KMS-11 (cell line): ENCODE measurements around the gene ATP1A2.

Experiments used
- H2AFZ ChIP-seq: fragments of 200-600 bp; sonication (generic); 2 replicates; pipeline ENCODE4 v1.6.1; 2016; ENCODE audit warnings: antibody characterized with exemption, mixed run types, low read depth
- H3K27ac ChIP-seq: fragments of 200-600 bp; sonication (generic); 2 replicates; pipeline ENCODE4 v1.6.1; 2016; ENCODE audit warnings: mild to moderate bottlenecking, mixed run types
- H3K27me3 ChIP-seq: fragments of 200-600 bp; sonication (generic); 2 replicates; pipeline ENCODE4 v1.6.1; 2017; ENCODE audit warnings: mild to moderate bottlenecking, low read depth, mixed run types, moderate library complexity; ENCODE audit not compliant: insufficient read depth
- H3K36me3 ChIP-seq: fragments of 200-600 bp; sonication (generic); 2 replicates; pipeline ENCODE4 v1.6.1; 2017; ENCODE audit warnings: mild to moderate bottlenecking, mixed run types; ENCODE audit not compliant: insufficient read depth
- H3K4me1 ChIP-seq: fragments of 200-600 bp; sonication (generic); 2 replicates; pipeline ENCODE4 v1.6.1; 2016; ENCODE audit warnings: mild to moderate bottlenecking, low read depth, mixed run types; ENCODE audit not compliant: poor library complexity, severe bottlenecking
- H3K4me2 ChIP-seq: fragments of 200-600 bp; sonication (generic); 2 replicates; pipeline ENCODE4 v1.7.0; 2016; ENCODE audit warnings: mild to moderate bottlenecking, mixed run types
- H3K4me3 ChIP-seq: fragments of 200-600 bp; sonication (generic); IDR thresholded peaks from 2 replicates; pipeline ENCODE4 v1.6.1; 2017; ENCODE audit warnings: low read depth, low read length, mixed read lengths; ENCODE audit not compliant: insufficient read depth
- H3K79me2 ChIP-seq: fragments of 200-600 bp; sonication (generic); 2 replicates; pipeline ENCODE4 v1.6.1; 2016; ENCODE audit warnings: low read depth, mixed run types; ENCODE audit not compliant: insufficient read depth
- H3K9ac ChIP-seq: fragments of 200-600 bp; sonication (generic); 2 replicates; pipeline ENCODE4 v1.6.1; 2016; ENCODE audit warnings: mild to moderate bottlenecking, mixed run types
- H4K20me1 ChIP-seq: fragments of 200-600 bp; sonication (generic); 2 replicates; pipeline ENCODE4 v1.6.1; 2016; ENCODE audit warnings: mild to moderate bottlenecking, mixed run types; ENCODE audit not compliant: insufficient read depth
- CTCF ChIP-seq: fragments of 200-600 bp; sonication (generic); conservative IDR thresholded peaks from 2 replicates; pipeline ENCODE4 v1.6.1; 2017; ENCODE audit warnings: low read depth, mild to moderate bottlenecking, antibody characterized with exemption, low read length, moderate library complexity, mixed read lengths

Gene ATP1A2

GRCh38 chr1:160157174-160157573 is 41.6 kb downstream of the ATP1A2 start:
- no peak for TF ChIP-seq CTCF
- Histone ChIP-seq H3K79me2 (no peaks in the 10 kb centered on the region), H3K27ac (no peak overlapping the region), H3K4me3 (no peak overlapping the region), H4K20me1 (no peaks in the 10 kb centered on the region), H2AFZ (no peak overlapping the region), H3K27me3 (no peaks in the 10 kb centered on the region), H3K36me3 (no peaks in the 10 kb centered on the region), H3K4me1 (no peaks in the 10 kb centered on the region), H3K4me2 (no peak overlapping the region), H3K9ac (no peak overlapping the region)

DNA sequence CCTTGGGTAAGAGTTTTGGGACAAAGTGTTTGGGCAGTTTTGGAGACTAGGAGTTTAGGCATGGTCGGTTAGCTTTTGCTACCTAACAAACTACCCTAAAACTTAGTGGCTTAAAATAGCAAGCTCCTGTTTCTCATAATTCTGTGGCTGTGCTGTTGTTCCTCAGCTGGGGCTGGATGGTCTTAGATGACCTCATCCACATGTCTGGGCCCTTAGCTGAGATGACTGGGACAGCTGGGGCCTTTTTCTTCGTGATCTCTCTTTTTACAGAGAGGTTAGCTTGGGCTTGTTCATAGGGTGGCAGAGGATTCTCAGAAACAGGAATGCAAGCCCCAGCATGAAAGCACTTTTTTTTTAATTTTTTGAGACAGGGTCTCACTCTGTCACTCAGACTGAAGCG is 42.5 kb downstream of the ATP1A2 start:
- H3K27me3 ChIP-seq = no peaks in the 10 kb centered on the region
- H3K9ac ChIP-seq = no peak overlapping the region
- H3K4me2 ChIP-seq = no peak overlapping the region
- H3K79me2 ChIP-seq = no peaks in the 10 kb centered on the region
- TF ChIP-seq CTCF = no peak
- no peaks in the 10 kb centered on the region for H3K36me3 ChIP-seq
- H3K4me3 ChIP-seq = no peak overlapping the region
- H3K4me1 ChIP-seq = no peaks in the 10 kb centered on the region
- no peaks in the 10 kb centered on the region for H4K20me1 ChIP-seq
- no peak overlapping the region for H3K27ac ChIP-seq
- no peak overlapping the region for H2AFZ ChIP-seq

DNA sequence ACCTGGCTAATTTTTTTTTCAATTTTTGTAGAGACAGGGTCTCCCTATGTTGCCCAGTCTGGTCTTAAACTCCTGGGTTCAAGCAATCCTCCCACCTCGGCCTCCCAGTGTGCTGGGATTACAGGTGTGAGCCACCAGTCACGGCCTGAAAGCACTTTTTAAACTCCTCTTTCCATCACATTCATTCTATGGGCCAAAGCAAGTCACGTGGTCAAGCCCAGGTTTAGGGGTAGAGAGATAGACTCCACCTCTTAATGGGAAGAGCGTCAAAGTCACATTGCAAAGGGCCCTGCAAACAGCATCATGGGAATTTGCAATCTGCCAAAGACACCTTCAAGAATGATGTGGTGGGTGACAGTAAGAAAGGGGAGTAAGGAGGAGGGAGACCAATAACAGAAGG is 43.0 kb downstream of the ATP1A2 start:
- Histone ChIP-seq H3K36me3 (no peaks in the 10 kb centered on the region), H2AFZ (no peak overlapping the region), H3K79me2 (no peaks in the 10 kb centered on the region), H3K9ac (no peak overlapping the region), H4K20me1 (no peaks in the 10 kb centered on the region), H3K4me1 (no peaks in the 10 kb centered on the region), H3K27ac (no peak overlapping the region), H3K4me2 (no peak overlapping the region), H3K4me3 (no peak overlapping the region), H3K27me3 (no peaks in the 10 kb centered on the region)
- TF ChIP-seq CTCF = no peak

- H3K27me3 ChIP-seq = no peaks in the 10 kb centered on the region
- no peak overlapping the region for H3K4me3 ChIP-seq
- H3K79me2 ChIP-seq = no peaks in the 10 kb centered on the region
- no peak for TF ChIP-seq CTCF
- no peaks in the 10 kb centered on the region for H3K4me1 ChIP-seq
- no peak overlapping the region for H3K9ac ChIP-seq
- H3K4me2 ChIP-seq = no peak overlapping the region
- no peak overlapping the region for H2AFZ ChIP-seq
- no peaks in the 10 kb centered on the region for H3K36me3 ChIP-seq
- no peaks in the 10 kb centered on the region for H4K20me1 ChIP-seq
- H3K27ac ChIP-seq = no peak overlapping the region
These were observed 44.3 kb downstream of the ATP1A2 start for GRCh38 chr1:160159846-160160245.
